HG02981 (cell line): ENCODE data around the gene MYOZ2.

Experiments used
- ATAC-seq: cut with Tn5 transposase; IDR thresholded peaks from one replicate; pipeline ENCODE4 v1.9.1; 2021; ENCODE audit warnings: mild to moderate bottlenecking, moderate library complexity; ENCODE audit not compliant: unreplicated experiment

MYOZ2 gene

GRCh38 chr4:119190354-119190753 is 54.7 kb downstream of the MYOZ2 start:
- ATAC-seq = no peak

GRCh38 chr4:119191505-119191904 is 55.9 kb downstream of the MYOZ2 start:
- ATAC-seq = no peak

GRCh38 chr4:119197772-119198212 is 62.2 kb downstream of the MYOZ2 start:
- no peak for ATAC-seq

GRCh38 chr4:119204916-119205315 is 69.3 kb downstream of the MYOZ2 start:
- ATAC-seq = no peak

GRCh38 chr4:119205690-119206089 is 70.1 kb downstream of the MYOZ2 start:
- ATAC-seq = no peak

- no peak for ATAC-seq
Observed at GRCh38 chr4:119206178-119206577, 70.5 kb downstream of the MYOZ2 start.

- ATAC-seq = no peak
Observed at GRCh38 chr4:119207051-119207450, 71.4 kb downstream of the MYOZ2 start.

GRCh38 chr4:119209077-119209476 is 73.4 kb downstream of the MYOZ2 start:
- no peak for ATAC-seq

GRCh38 chr4:119209586-119209985 is 74.0 kb downstream of the MYOZ2 start:
- ATAC-seq = no peak

- no peak for ATAC-seq
Observed at GRCh38 chr4:119210775-119211174, 75.1 kb downstream of the MYOZ2 start.

- peak; percentile 14 for ATAC-seq
Observed at GRCh38 chr4:119211867-119212233, 76.2 kb downstream of the MYOZ2 start.

- peak; percentile 87 for ATAC-seq
Observed at GRCh38 chr4:119212234-119212963, 76.8 kb downstream of the MYOZ2 start, which contains the start of gene USP53. Gene USP53 (plus strand): TSS chr4:119212713. CDS start chr4:119239760, 27,047 bp downstream.

GRCh38 chr4:119212964-119213606 is 77.5 kb downstream of the MYOZ2 start:
- peak; percentile 44 for ATAC-seq

GRCh38 chr4:119218093-119218492 is 82.5 kb downstream of the MYOZ2 start:
- ATAC-seq = no peak

- no peak for ATAC-seq
Observed at GRCh38 chr4:119221412-119221811, 85.8 kb downstream of the MYOZ2 start.

- ATAC-seq = no peak
Observed at GRCh38 chr4:119227690-119228089, 92.1 kb downstream of the MYOZ2 start.

- ATAC-seq = no peak
Observed at GRCh38 chr4:119228406-119228805, 92.8 kb downstream of the MYOZ2 start.

- ATAC-seq = no peak
Observed at GRCh38 chr4:119229908-119230687, 94.5 kb downstream of the MYOZ2 start.

GRCh38 chr4:119231491-119231890 is 95.9 kb downstream of the MYOZ2 start:
- ATAC-seq = no peak

GRCh38 chr4:119232286-119232685 is 96.7 kb downstream of the MYOZ2 start:
- ATAC-seq = no peak

- ATAC-seq = no peak
Observed at GRCh38 chr4:119233191-119233590, 97.6 kb downstream of the MYOZ2 start.

GRCh38 chr4:119233750-119234149 is 98.1 kb downstream of the MYOZ2 start:
- ATAC-seq = no peak
